Measurements from ENCODE around the gene TMEM106C.

The TMEM106C gene

DNA sequence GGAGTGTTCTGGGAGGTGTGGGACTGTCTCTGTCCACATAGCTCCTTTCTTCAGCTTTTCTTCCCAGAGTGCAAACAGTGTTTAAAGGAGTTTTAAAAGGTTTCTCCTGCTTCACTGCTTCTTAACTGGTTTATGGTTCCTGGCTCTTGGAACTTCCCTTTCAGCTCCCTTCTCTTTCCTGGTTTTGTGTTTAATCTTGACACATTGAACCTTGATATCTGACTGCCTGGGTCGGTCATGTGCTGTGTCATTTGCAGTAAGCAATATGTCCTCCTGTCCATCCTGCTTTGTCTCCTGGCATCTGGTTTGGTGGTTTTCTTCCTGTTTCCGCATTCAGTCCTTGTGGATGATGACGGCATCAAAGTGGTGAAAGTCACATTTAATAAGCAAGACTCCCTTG, 2.2 kb downstream of the TMEM106C start:
- DNase-seq (ENCODE audit: extremely low read depth, low read depth) = no peak
- no peak for TF ChIP-seq CTCF (IDR thresholded peaks at IDR 0.05; ENCODE audit: low read depth, low read length)

- DNase-seq (ENCODE audit: extremely low read depth, low read depth) = peak; percentile 16
Measured at GRCh38 chr12:47967461-47968321, 4.3 kb downstream of the TMEM106C start.

GRCh38 chr12:47969845-47970244, 6.4 kb downstream of the TMEM106C start:
- no peak for DNase-seq (ENCODE audit: extremely low read depth, low read depth)
- no peak for TF ChIP-seq CTCF (IDR thresholded peaks at IDR 0.05; ENCODE audit: low read depth, low read length)

More at GRCh38 chr12:47967461-47968321, 4.3 kb downstream of the TMEM106C start:
- TF ChIP-seq CTCF (IDR thresholded peaks at IDR 0.05; ENCODE audit: low read depth, low read length) = no peak

GRCh38 chr12:47970843-47971242, 7.4 kb downstream of the TMEM106C start:
- no peak for TF ChIP-seq CTCF (IDR thresholded peaks at IDR 0.05; ENCODE audit: low read depth, low read length)

GRCh38 chr12:47972895-47973294, 9.5 kb downstream of the TMEM106C start:
- TF ChIP-seq CTCF (IDR thresholded peaks at IDR 0.05; ENCODE audit: low read depth, low read length) = no peak

More at GRCh38 chr12:47970843-47971242, 7.4 kb downstream of the TMEM106C start:
- DNase-seq (ENCODE audit: extremely low read depth, low read depth) = no peak

DNA sequence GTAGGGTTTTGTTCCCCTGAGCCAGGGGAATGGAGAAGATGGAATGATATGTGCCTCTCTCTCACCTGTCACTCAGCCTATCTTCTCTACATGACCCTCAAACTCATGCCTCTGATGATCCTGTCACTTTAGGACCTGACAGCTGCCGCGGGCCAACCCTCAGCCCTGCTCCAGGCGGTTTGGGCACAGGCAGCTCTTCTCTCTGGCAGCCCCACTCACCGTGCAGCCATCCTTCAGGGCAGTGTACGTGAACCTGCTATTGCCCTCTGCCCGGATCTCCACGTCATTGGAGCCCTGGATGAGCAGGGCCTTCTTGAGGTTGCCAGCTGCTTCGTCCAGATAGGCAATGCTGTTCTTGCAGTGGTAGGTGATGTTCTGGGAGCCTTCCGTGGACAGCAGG, 10.5 kb downstream of the TMEM106C start:
- no peak for DNase-seq (ENCODE audit: extremely low read depth, low read depth)
- no peak for TF ChIP-seq CTCF (IDR thresholded peaks at IDR 0.05; ENCODE audit: low read depth, low read length)

More at GRCh38 chr12:47972895-47973294, 9.5 kb downstream of the TMEM106C start:
- DNase-seq (ENCODE audit: extremely low read depth, low read depth) = no peak

DNA sequence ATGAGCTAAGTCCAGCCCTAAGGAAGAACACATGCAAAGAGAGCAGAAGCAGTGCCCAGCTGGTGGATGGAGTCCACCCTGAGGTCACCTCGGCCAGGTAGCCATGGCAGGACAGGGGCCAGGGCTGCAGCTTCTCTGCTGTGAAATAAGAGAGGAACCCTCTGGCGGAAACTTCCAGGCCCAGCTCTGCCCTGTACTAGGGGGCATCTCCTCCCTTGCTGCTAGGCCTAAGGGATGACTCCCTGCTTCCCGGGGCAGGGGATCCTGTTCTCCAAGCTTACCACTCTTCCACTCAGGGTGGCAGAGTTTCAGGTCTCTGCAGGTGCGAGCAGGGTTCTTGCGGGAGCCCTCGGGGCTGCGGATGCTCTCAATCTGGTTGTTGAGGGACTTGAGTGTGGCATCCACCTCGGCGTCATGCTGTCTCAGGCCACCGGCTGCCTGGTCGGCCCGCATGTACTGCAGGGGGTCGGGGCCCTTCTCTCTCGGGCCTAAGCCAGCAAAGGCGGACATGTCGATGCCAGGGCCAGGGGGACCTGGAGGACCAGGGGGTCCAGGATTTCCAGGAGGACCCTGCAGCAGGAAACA, 11.7 kb downstream of the TMEM106C start:
- no peak for DNase-seq (ENCODE audit: extremely low read depth, low read depth)
- no peak for TF ChIP-seq CTCF (IDR thresholded peaks at IDR 0.05; ENCODE audit: low read depth, low read length)
